A549 treated with AZD9567 at 1 μM for 4 hours (cell line): ENCODE data around the gene NBR1. TPM values are rescaled to one million over a fixed set of nuclear protein-coding genes. Genes with fewer than 3 reads are reported as not detected.

Source experiments
- total RNA-seq: library from RNA; stranded (reverse); fragments of 200-300 nt; extraction: Qiagen RNA extraction; gene quantifications from 5 replicates; pipeline ENCODE4 v1.2.3, GENCODE V29; 2022; ENCODE audit not compliant: insufficient read depth

Gene NBR1
- total RNA-seq: 33.1 to 42.6 TPM (median 38.2 TPM) in 5 replicates

GRCh38 chr17:43170766-43171585, at the start of gene NBR1:
Gene NBR1 (plus strand): TSS chr17:43171214. CDS start chr17:43175800, 4,586 bp downstream.

GRCh38 chr17:43125133-43125966, 45.7 kb upstream of the NBR1 start, which contains the start of gene BRCA1:
Gene BRCA1 (minus strand): TSS chr17:43125364. CDS start chr17:43124096, 1,268 bp downstream.

GRCh38 chr17:43211480-43212402, 40.7 kb downstream of the NBR1 start, which contains the start of gene TMEM106A:
Gene TMEM106A (plus strand): TSS chr17:43211875. CDS start chr17:43213042, 1,167 bp downstream.

GRCh38 chr17:43228020-43228782, 57.2 kb downstream of the NBR1 start, which contains the start of gene CCDC200:
Gene CCDC200 (minus strand): TSS chr17:43228623. CDS start chr17:43228554, 69 bp downstream.

GRCh38 chr17:43233877-43234276, 62.9 kb downstream of the NBR1 start, which contains the start of gene RNU2-1:
Gene RNU2-1 (minus strand): TSS chr17:43233977.

Other genes with a start within 250 kb of the NBR1 start
- gene AARSD1, start 206.8 kb upstream of the NBR1 start, total RNA-seq: 53.9 to 60.7 TPM (median 58.3 TPM) in 5 replicates
- 0.64 to 1.4 TPM (median 1.1 TPM) in 4 of 5 replicates, not detected in the other for gene PTGES3L, start 191.1 kb upstream of the NBR1 start, total RNA-seq
- gene RUNDC1, start 190.6 kb upstream of the NBR1 start, total RNA-seq: 18.0 to 20.9 TPM (median 20.3 TPM) in 5 replicates
- gene RPL27, start 172.8 kb upstream of the NBR1 start, total RNA-seq: 2,997 to 4,045 TPM (median 3,077 TPM) in 5 replicates
- gene IFI35, start 164.4 kb upstream of the NBR1 start, total RNA-seq: 15.9 to 20.5 TPM (median 17.9 TPM) in 5 replicates
- 228 to 249 TPM (median 236 TPM) in 5 replicates for gene VAT1, start 148.8 kb upstream of the NBR1 start, total RNA-seq
- 0.10 to 0.26 TPM (median 0.13 TPM) in 4 of 5 replicates, not detected in the other for gene RND2, start 146.0 kb upstream of the NBR1 start, total RNA-seq
- gene BRCA1, start 45.9 kb upstream of the NBR1 start, total RNA-seq: 20.2 to 39.9 TPM (median 23.5 TPM) in 5 replicates
- 0.99 to 1.2 TPM (median 1.1 TPM) in 4 of 5 replicates, not detected in the other for gene TMEM106A, start 40.7 kb downstream of the NBR1 start, total RNA-seq
- gene CCDC200, start 57.4 kb downstream of the NBR1 start, total RNA-seq: not detected in 5 replicates
- not detected in 5 replicates for gene RNU2-1, start 62.8 kb downstream of the NBR1 start, total RNA-seq
- 17.6 to 25.1 TPM (median 21.4 TPM) in 5 replicates for gene ARL4D, start 227.8 kb downstream of the NBR1 start, total RNA-seq